ELR (cell line): Measurements from ENCODE around the gene PRDM10.

ENCODE experiments used
- DNase-seq: peaks from one replicate; pipeline ENCODE4 v3.0.0-alpha.2; 2015; ENCODE audit warnings: low read depth

Gene PRDM10

GRCh38 chr11:129946965-129947364 lies 55.7 kb downstream of the PRDM10 start:
- DNase-seq, result no peak

- peak; percentile 19 for DNase-seq
Measured at GRCh38 chr11:129946256-129946655, 56.4 kb downstream of the PRDM10 start.

- DNase-seq, result no peak
Measured at GRCh38 chr11:129945373-129945772, 57.3 kb downstream of the PRDM10 start.

- no peak for DNase-seq
Measured at GRCh38 chr11:129944696-129945095, 57.9 kb downstream of the PRDM10 start.

- no peak for DNase-seq
Measured at GRCh38 chr11:129943036-129943435, 59.6 kb downstream of the PRDM10 start.

GRCh38 chr11:129939510-129939909 lies 63.1 kb downstream of the PRDM10 start:
- DNase-seq, result no peak

GRCh38 chr11:129938764-129939163 lies 63.9 kb downstream of the PRDM10 start:
- no peak for DNase-seq

- DNase-seq, result no peak
Measured at GRCh38 chr11:129937592-129938238, 64.9 kb downstream of the PRDM10 start.

- DNase-seq, result no peak
Measured at GRCh38 chr11:129935723-129936122, 66.9 kb downstream of the PRDM10 start.

- DNase-seq, result no peak
Measured at GRCh38 chr11:129933891-129934290, 68.7 kb downstream of the PRDM10 start.

GRCh38 chr11:129933262-129933661 lies 69.4 kb downstream of the PRDM10 start:
- DNase-seq, result no peak

GRCh38 chr11:129932381-129933067 lies 70.1 kb downstream of the PRDM10 start:
- no peak for DNase-seq

- DNase-seq, result no peak
Measured at GRCh38 chr11:129930743-129931142, 71.9 kb downstream of the PRDM10 start.

- peak; percentile 58 for DNase-seq
Measured at GRCh38 chr11:129930296-129930695, 72.3 kb downstream of the PRDM10 start.

- no peak for DNase-seq
Measured at GRCh38 chr11:129929721-129930120, 72.9 kb downstream of the PRDM10 start.

GRCh38 chr11:129928923-129929692 lies 73.5 kb downstream of the PRDM10 start:
- no peak for DNase-seq

- DNase-seq, result peak; percentile 7
Measured at GRCh38 chr11:129922674-129923073, 80.0 kb downstream of the PRDM10 start.

- DNase-seq, result no peak
Measured at GRCh38 chr11:129918361-129918760, 84.3 kb downstream of the PRDM10 start.

GRCh38 chr11:129917231-129917630 lies 85.4 kb downstream of the PRDM10 start:
- peak; percentile 26 for DNase-seq

- DNase-seq, result peak; percentile 70
Measured at GRCh38 chr11:129911298-129911697, 91.3 kb downstream of the PRDM10 start.

- no peak for DNase-seq
Measured at GRCh38 chr11:129910360-129910759, 92.3 kb downstream of the PRDM10 start.

GRCh38 chr11:129905402-129905801 lies 97.2 kb downstream of the PRDM10 start:
- no peak for DNase-seq

GRCh38 chr11:129896062-129896461 lies 106.6 kb downstream of the PRDM10 start:
- DNase-seq, result no peak
